Hepatocyte (in vitro differentiated cells): Measurements from ENCODE around the gene SNCAIP.

ENCODE experiments used
- CTCF ChIP-seq: fragments of 200-600 bp; sonication (generic); IDR thresholded peaks from 2 replicates; pipeline ENCODE4 v1.5.1; 2016; ENCODE audit warnings: antibody characterized with exemption, mild to moderate bottlenecking; ENCODE audit not compliant: poor library complexity
- EZH2 ChIP-seq: fragments of 200-600 bp; sonication (generic); IDR thresholded peaks from 2 replicates; pipeline ENCODE4 v1.6.1; 2016; ENCODE audit warnings: antibody characterized with exemption, mild to moderate bottlenecking, borderline replicate concordance

GRCh38 chr5:122465031-122465577, 153.1 kb downstream of the SNCAIP start:
- no peak for TF ChIP-seq EZH2
- no peak for TF ChIP-seq CTCF
